ENCODE results near the gene FRMD3.
A peak's percentile ranks its signal among the peaks of the same experiment; 100 is the strongest.

Gene FRMD3

DNA sequence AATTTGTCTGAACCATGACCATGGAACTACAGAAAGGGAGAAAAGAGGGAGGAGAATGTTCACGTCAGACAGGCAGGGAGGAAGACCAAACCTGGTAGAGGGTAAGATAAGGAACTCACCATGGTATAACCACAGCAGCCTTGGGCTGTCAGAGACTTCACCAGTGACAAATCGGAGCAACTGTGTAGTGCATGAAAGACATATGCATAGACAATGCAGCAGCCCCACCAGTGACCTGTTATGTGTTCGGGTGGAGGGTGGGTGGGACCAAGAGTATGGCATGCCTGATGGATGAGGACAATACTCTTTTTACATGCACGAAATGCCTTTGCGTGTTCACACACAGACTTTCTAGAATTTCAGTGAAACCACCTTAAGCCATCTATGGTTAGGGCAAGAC is 253.5 kb downstream of the FRMD3 start:
- DNase-seq (ENCODE audit: low read depth, low spot score), result no peak

DNA sequence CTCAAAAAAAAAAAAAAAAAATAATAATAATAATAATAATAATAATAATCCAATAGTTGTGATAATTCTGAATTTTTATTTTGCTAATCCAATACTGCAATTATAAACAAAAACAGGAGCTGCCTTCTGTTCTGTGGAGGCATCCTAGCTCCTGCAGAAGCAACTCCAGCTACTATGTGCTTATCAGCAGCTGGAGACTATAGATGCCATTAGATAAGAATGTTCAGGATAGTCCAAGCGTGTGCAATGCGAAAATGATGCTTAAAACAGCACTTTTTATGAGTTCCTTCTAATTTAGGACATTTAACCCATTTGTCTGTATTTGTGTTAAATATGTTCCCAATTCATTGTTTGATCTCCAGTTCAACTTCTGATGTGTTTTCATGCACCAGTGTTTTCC is 254.7 kb downstream of the FRMD3 start:
- no peak for DNase-seq (ENCODE audit: low read depth, low spot score)

DNA sequence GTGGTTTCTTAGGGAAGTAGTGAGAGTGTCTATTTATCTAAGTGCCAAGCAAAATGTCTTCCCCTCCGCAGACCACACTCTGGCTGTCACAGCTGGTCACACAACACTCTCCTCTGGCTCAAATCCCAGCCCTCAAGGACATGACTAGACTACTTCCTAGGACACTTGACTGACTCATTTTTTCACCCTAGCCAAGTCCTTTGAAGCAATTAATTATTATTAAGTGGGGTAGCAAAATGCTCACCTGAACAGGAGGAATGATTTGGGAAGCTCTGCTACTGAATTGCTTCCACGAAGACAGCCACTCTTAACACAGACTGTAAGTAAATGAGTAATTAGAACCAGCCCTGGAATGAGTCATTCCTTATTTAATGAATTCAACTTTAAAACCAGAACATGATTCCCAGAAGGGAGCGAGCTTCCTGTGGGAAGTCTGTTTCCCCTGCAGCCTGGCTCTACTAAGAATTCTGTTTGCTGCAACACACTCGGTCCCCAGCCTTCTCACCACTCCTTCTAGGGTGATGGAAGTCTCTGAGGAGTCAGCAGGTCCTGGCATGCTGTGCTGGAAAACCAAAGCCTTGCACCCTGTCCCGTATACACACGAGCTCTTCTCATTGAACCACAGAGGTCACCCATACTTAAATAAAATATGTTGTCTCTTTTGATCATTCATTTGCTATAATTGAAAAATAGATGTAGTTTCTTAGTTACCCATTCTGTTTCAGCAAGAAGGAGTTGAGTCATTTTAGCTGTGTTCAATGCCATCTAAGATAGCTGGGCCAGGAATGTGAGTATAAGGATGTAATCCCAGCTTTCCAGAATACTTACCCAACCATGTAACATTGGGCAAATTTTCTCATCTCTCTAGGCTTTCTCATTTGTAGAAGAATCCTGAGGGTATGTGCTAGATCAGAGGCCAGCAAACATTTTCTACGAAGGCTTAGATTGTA is 256.6 kb downstream of the FRMD3 start:
- DNase-seq (ENCODE audit: low read depth, low spot score), result peak; percentile 79

DNA sequence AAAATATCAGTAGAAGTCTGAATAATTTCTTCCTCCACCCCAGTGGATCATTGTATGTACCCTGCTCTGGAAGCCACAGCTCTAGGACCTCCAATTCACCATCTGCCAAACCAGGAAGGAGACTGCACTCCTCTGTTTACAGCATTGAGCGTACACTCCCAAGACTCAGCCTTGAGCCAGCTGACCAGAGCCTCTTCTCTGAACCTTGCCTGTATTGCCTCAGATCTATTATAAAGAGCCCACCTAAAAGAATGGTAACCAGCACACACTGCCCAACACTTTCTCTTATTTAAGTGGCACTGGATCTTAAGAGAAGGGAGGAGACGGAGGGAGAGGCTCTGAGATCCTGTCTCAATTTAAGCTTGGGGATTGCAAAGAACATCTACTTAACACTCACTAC is 257.4 kb downstream of the FRMD3 start:
- no peak for DNase-seq (ENCODE audit: low read depth, low spot score)

DNA sequence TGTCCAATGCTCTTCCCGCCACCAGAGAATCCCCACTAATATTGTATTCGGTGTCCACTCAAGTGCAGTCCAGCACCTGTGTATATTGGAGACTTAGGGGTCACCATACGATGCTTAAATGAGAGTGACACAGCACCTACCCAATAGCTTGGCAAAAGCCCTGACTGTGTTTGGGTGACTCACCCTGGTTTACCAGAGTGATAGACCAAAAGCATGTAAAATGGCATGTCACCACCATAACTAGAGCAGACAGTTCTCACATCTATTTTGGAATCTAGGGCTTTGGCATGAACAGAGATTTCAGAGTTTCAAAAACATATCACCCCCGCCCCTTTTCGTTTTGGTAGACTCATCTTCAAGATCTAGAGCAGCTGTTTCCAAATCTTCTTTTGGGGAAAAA is 257.9 kb downstream of the FRMD3 start:
- peak; percentile 66 for DNase-seq (ENCODE audit: low read depth, low spot score)

DNA sequence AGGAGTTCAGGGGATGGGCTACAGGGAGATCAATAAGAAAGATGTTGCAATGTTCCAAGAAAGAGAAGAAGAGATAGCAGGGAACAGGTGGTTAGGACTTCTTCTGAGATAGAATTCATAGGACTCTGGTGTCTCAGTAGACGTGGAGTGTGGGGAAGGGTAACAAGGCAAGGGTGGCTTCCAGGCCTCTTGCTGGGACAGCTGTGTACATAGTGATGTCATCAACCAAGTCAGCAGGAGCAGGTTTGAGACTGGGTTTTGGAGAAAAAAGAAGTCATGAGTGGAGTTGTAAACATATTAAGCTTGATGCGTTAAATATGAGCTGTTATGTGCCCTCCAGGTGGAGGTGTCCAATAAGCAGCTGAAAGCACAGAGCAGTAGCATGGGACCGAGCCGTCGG is 263.4 kb downstream of the FRMD3 start:
- no peak for DNase-seq (ENCODE audit: low read depth, low spot score)

DNA sequence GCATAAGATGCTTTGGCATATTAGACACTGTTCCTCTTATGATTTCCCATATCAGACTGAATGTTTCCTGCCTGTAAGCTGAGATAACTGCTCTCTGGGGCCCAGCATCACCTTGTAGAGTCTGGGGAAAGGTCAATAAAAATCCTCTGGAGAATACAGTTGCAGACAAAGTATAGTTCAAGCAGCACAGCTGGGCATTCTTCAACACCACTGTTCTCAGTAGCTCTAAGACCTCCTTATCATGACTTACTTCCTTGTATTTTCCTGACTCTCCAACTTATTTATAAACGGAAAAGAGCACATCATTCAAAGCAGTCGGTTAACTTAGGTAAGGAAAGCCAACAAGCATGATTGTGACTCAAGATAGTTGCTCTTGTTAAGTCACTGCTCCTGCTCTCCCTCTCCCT is 266.5 kb downstream of the FRMD3 start:
- no peak for DNase-seq (ENCODE audit: low read depth, low spot score)

DNA sequence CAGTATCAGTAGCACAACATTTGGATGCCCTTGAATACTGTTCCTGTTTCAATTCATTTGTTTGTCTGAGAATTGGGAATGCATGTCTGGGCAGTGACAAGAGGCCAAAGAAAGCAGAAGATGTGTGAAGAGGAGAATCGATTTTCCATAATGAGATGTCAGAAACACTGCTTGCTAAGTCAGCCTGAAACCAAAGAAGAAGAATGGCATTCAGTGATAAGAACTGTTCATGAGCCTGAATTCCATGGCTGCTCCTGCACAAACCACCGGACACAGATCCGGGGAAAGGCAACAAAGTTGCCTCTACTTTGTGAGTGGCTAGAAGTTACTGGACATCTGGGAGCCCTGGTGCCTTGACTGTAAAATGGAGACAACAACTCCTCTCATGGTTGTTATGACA is 268.1 kb downstream of the FRMD3 start:
- DNase-seq (ENCODE audit: low read depth, low spot score), result peak; percentile 59

DNA sequence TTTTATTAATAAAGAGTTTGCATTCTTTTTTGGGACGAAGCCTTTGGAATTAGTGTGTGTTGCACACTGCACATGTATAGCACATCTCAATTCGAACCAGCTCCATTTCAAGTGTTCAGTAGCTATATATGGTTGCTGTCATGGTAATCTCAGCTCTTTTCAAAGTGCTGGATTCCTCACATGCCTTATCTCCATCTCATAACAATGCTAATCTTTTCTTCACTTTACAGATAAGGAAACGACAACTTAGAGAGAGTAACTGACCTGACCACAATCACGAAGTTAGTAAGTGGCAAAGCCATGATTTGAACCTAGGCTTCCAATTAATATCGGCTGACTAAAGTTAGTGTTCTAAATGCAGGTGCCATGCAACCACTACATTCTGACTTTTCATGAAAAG is 270.5 kb downstream of the FRMD3 start:
- DNase-seq (ENCODE audit: low read depth, low spot score), result peak; percentile 16

DNA sequence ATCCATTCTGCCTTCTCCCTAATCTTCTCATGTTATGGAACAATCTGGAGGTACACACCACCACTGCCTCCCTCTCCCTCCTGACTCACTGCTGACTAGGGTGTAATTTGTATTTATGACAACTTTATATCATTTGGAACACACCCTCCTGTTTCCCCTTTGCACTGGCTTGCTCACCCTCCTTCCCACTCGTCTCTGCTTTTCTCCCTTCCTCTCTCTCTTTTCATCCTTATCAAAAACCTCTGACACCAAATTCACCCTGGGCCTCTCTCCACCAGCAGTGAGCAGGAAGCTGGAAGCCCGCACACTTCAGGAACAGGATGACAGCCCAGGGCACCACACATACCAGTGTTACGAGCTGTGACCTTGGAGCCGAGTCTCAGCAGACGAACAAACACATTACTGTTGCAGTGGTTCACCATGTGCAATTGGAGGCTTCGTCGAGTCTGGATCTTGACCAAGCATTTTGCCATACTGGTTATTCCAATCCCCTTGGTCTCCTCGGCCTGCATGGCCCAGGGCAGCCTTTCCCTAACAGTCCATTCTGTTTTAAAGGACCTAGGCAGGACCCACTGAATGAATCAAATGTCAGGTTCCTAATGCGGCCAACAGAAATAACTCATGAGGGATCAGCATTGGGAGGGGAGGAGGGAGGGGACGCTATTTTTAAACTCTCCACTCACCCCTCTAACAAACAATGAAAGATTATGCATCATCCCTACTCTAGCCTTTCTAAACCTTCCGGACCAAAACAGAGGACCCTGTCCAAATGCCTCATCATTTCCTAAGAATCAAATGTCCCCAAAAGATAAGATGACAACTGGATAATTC is 271.3 kb downstream of the FRMD3 start:
- peak; percentile 31 for DNase-seq (ENCODE audit: low read depth, low spot score)

DNA sequence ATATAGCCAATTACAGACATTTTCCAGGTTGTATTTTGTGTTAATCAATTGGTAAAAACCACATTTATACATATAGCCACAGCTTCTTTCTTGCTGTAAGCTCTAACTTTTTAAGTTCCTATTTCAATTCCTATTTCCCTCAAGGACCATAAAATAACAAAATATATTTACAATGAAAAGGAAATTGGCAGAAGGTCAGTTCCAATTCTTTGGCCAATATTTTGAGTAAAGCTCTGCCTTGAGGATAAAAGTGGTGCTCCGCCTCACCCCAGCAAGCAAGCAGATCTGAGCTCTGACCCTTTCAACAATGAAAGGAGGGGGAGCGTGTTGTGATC is 271.9 kb downstream of the FRMD3 start:
- no peak for DNase-seq (ENCODE audit: low read depth, low spot score)

DNA sequence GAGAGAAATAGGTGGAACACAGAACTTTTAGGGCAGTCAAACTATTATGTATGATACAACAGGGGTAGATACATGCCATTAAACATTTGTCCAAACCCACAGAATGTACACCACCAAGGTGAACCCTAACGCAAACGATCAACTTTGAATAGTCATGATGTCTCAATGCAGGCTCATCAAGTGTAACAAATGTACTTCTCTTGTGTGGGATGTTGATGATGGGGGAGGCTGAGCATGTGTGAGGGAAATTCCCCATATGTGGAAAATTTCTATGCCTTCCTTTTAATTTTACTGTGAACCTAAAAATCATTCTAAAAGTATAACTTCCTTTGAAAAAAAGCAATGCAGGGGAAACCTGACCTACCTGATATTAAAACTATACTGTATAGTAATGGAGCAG is 273.9 kb downstream of the FRMD3 start:
- no peak for DNase-seq (ENCODE audit: low read depth, low spot score)

DNA sequence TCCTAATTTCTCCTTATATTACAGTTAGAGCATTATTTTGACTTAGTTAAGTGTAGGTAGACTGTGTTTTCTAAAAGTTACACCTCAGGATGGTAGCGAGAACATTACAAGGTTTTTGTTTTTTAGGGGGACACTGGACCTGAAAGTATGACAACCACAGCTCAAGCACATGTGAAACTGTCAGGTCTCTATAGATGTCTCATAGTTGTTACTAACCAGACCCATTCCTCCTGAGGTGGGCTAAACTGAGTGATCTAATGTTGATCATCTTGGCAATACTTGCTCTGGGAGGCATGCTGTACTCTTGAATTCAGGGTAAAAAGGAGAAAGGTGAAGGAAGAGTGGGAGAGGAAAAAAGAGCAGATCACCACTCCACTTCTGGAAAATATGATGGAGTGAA is 278.6 kb downstream of the FRMD3 start:
- DNase-seq (ENCODE audit: low read depth, low spot score), result no peak

DNA sequence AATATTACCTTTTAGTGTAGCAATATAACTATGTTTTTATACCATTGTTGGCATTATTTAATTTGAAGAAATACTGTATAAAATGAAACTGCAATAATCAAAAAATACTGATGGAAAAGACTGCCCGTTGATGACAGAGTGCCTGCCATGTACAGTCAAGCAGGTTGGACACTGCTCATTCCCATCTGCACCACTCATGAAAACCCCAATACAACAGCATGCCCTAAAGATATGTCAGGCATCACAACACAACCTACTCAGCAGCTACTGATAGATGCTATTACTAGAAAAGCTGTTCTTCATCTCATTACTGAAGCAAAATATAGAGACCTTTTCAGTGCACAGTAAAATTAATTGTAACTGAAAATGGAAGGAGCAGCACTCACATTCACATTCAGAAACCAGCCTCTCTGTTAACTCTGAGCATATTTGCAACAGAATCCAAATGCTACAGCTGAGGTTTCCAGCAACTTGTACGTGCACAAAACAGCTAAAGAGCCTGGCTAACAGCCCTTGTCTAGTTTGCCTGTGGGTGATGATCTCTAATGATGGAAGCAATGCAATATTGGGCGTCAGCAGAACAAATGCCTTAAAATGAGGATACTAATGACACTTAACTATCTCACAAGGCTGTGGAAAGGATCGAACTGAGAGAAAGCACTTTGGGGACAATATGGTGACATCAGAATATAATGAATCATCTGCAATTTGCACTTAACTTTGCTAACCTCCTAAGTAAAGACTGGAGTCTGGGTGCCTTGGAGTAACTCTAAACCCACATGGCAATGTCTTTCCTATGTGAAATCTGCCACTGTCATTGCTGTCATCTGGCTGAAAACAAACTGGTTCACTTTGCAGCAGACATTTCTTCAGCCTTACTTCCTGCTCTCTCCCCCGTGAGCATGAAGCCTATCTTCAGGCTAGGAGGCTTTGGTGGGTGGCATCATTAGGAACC is 280.0 kb downstream of the FRMD3 start:
- DNase-seq (ENCODE audit: low read depth, low spot score), result no peak

DNA sequence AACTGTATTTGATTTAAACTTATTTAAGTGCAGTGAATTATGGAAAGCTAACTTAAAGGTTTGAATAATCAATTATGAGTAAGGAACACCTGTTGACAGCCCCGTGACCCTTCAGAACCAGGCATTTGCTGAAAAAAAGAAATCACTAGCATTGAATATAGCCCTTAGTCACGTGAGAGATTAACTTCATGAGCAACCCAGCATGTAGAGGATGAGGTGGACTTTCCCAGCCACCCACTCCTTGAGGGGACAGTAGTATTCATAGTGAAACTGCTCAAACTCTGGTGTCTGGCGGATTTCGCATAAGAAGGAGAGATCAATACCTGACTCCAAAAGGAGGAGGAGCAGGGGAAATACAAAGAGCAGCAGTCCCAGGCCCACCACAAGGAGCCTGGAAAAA is 290.5 kb downstream of the FRMD3 start:
- DNase-seq (ENCODE audit: low read depth, low spot score), result no peak

DNA sequence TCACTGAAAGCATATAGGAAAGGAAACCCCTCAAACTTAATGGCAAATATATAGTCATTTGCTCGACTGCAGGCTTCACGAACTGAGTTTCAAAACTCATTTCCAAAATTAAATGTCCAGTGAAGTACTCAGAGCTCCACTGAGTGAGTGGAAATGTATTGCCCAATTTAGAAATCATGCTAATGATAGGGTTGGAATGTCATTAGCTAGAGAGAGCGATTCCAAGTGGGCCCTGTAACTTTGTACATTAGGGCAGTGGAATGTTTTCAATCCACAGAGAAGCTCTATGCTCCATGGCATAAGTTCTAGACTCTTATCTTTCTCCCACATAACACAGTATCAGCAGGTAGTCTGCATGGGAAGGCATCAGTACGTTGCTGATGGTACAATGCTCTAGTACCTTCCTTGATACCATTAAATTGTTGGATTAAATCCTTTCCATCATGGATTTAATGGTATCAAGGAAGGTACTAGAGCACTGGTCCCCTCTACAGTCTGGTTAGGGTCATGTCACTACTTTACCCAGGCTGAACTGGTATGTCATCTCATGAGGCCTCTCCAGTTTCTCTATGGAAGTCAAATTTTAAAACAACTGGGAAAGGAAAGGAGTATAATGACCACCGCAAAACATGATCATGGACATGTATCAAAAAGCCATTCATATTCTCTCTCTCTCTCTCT is 292.1 kb downstream of the FRMD3 start:
- no peak for DNase-seq (ENCODE audit: low read depth, low spot score)

DNA sequence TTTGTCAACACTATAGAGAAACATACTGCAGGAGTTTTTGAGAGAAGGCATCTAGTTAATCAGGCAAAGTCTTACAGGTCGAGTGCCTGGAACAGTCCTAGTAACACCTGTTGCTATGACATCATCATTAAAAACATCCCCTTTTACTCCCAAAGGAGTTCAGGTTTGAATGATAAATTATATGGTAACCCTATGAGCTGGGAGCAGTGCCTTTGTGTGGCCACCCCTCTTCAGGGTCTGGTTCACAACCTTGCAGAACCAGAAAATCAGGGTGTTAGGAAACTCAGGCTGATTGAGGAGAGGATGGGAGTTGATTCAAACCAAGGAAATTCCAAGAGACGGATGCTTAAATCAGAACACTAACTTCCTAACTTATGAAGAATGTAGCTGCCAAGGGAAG is 296.1 kb downstream of the FRMD3 start:
- DNase-seq (ENCODE audit: low read depth, low spot score), result no peak

DNA sequence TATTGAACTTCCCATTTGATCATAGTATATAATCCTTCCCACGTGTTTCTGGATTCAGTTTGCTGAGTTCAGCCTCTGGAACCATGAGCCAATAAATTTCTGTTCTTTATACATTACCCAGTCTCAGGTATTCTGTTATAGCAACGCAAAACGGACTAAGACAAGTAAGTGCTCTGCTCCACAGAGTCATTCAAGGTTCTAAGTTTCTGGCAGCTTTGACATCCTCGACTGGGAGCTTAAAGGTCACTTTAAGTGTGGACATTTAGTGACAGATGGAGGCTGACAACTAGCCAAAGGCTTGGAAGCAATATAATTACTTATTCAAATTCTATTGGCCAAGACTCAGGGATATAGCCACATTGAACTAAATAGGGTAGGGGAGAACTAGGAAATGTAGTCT is 297.5 kb downstream of the FRMD3 start:
- no peak for DNase-seq (ENCODE audit: low read depth, low spot score)

DNA sequence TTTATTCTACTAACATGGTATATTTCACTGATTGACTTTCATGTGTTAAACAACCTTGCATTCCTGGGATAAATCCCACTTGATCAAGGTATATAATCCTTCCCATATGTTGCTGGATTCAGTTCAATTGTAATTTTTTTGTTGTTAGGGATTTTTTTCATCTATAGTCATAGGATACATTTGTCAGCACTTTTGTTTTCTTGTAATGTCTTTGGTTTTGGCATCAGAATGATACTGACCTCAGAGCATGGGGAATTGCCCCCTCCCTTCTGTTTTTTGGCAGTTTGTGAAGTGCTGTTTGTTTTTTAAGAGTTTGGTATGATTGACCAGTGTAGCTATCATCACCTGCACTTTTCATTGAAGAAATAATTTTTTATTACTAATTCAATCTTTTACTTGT is 298.5 kb downstream of the FRMD3 start:
- DNase-seq (ENCODE audit: low read depth, low spot score), result peak; percentile 40

DNA sequence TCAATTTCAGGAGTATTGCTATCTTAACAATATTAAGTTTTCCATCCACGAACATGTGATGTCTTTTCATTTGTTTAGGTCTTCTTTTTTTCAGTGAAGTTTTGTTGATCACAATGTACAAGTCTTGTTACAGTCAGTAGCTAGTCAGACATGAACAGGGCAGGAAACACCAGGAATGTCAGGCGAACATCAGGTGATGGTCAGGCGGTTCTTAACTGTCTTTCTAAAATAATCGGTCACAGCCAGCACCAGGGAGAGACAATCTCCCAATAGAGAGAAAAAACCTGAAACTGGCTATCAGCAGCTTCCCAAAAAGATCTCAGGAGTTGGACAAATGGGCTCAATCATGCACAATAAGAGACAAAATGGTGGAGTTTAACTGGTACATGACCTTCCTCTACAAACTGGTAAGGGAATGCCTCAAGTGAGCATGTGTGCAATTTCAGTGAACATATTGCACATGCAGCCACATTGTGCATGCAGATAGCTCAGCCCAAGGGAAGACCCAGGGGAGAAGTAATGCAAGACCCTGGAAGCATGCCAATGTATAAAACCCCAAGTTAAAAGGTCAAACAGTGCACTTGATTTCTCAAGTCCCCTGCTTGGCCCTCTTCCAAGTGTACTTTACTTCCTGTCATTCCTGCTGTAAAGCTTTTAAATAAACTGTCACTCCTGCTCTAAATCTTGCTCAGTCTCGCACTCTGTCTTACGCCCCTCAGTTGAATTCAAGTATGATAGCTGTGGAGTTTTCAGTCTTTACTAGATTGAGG is 299.1 kb downstream of the FRMD3 start:
- peak; percentile 13 for DNase-seq (ENCODE audit: low read depth, low spot score)

All from astrocyte of the hippocampus (primary cell).